Mucosa of descending colon (tissue), 3 donors: Measurements from ENCODE around the gene LCE3D. TPM values are rescaled to one million over a fixed set of nuclear protein-coding genes. Genes with fewer than 3 reads are reported as not detected.

Source experiments
- ATAC-seq: fragments of 200-7000 bp; cut with Tn5 transposase; one replicate; pipeline ENCODE4 v1.9.1; 2020; ENCODE audit warnings: mild to moderate bottlenecking, moderate library complexity
- DNase-seq, 3 donors: peaks; one replicate each; pipeline ENCODE4 v3.0.0-alpha.2; 2020
- H3K36me3 ChIP-seq: fragments of 200-600 bp; one replicate; pipeline ENCODE4 v1.8.0; 2021; ENCODE audit warnings: low read depth, mild to moderate bottlenecking
- H3K4me1 ChIP-seq: fragments of 200-600 bp; one replicate; pipeline ENCODE4 v1.8.0; 2021; ENCODE audit warnings: low read depth, mild to moderate bottlenecking
- H3K4me3 ChIP-seq: fragments of 200-600 bp; one replicate; pipeline ENCODE4 v1.8.0; 2021; ENCODE audit warnings: mild to moderate bottlenecking
- H3K9me3 ChIP-seq: fragments of 200-600 bp; one replicate; pipeline ENCODE4 v1.8.0; 2021; ENCODE audit warnings: mild to moderate bottlenecking
- CTCF ChIP-seq: fragments of 200-600 bp; IDR thresholded peaks from one replicate; pipeline ENCODE4 v1.8.0; 2022; ENCODE audit warnings: antibody characterized with exemption, mild to moderate bottlenecking
- intact Hi-C, 2 donors: fragments of 100-400 bp; cut with DNase I in 1 of 2; cut with micrococcal nuclease in 1 of 2; formaldehyde crosslinking; loops; one replicate each; pipeline versions ENCODE4 v1.11.0 to v1.11.1; 2022; cut with DNase I, micrococcal nuclease
- long read RNA-seq, 2 donors: library from polyadenylated mRNA; unstranded; transcript quantifications; one replicate each; pipeline ENCODE4 v2.0.0, GENCODE V29; 2019 to 2021
- total RNA-seq, 3 donors: library from RNA; stranded (reverse); fragmentation: NEBNext Ultra II Directional in 2 of 3; extraction: Animal tissue kit (Norgen Biotek cat#: 25700) in 2 of 3; gene quantifications; one replicate each; pipeline versions ENCODE4 v1.2.1 to v1.2.4, GENCODE V29; 2021 to 2023
- donor health status: DM: no; HTN: no; CAD: no; lungs with moderate emphysema.
- donor health status: DM: no; HTN: no; CAD: no.
- donor health status: DM: no; HTN: yes; CAD: no.

LCE3D gene
- not detected for total RNA-seq
- long read RNA-seq, donor 1 = 0 reads
- long read RNA-seq, donor 2 = 0 reads

- Histone ChIP-seq H3K4me1 (no peaks in the 10 kb centered on the region), H3K4me3 (no peak within 1 kb of the TSS), H3K9me3 (no peaks in the 10 kb centered on the region), H3K36me3 (no peaks in the 10 kb centered on the region)
- ATAC-seq (no peak), DNase-seq (no peak)
- intact Hi-C loops = no loop called here
- TF ChIP-seq CTCF = no peak
These were observed at the start of gene LCE3D for GRCh38 chr1:152580433-152580832. Gene LCE3D (minus strand): TSS chr1:152580516. CDS start chr1:152579936, 580 bp downstream.

GRCh38 chr1:152626744-152627143, 46.4 kb upstream of the LCE3D start:
- intact Hi-C loops = no loop called here
- H3K4me1 ChIP-seq = no peaks in the 10 kb centered on the region
- H3K4me3 ChIP-seq = no peak overlapping the region
- ATAC-seq (no peak), DNase-seq (no peak)
- TF ChIP-seq CTCF = no peak
- no peaks in the 10 kb centered on the region for H3K36me3 ChIP-seq
- H3K9me3 ChIP-seq = no peaks in the 10 kb centered on the region

- H3K9me3 ChIP-seq = peaks cover 12% of the 10 kb centered on the region
- no peak for TF ChIP-seq CTCF
- ATAC-seq = peak; percentile 35
- no peaks in the 10 kb centered on the region for H3K4me1 ChIP-seq
- DNase-seq = no peak
- H3K36me3 ChIP-seq = no peaks in the 10 kb centered on the region
- H3K4me3 ChIP-seq = no peak overlapping the region
- intact Hi-C loops = no loop called here
These were observed 43.0 kb upstream of the LCE3D start for GRCh38 chr1:152623203-152623844.

- Histone ChIP-seq H3K4me1 (no peaks in the 10 kb centered on the region), H3K4me3 (no peak within 1 kb of the TSS), H3K36me3 (no peaks in the 10 kb centered on the region), H3K9me3 (peaks cover 13% of the 10 kb centered on the region)
- TF ChIP-seq CTCF = no peak
- intact Hi-C loops = no loop called here
- DNase-seq = peak in 2 of 3 donors; percentile 2 to 46
- ATAC-seq = no peak
These were observed 42.5 kb upstream of the LCE3D start, which contains the start of gene LCE3A for GRCh38 chr1:152622803-152623202. Gene LCE3A (minus strand): TSS chr1:152623103. CDS start chr1:152623103, 0 bp downstream.

GRCh38 chr1:152621993-152622392, 41.7 kb upstream of the LCE3D start:
- Histone ChIP-seq H3K4me1 (no peaks in the 10 kb centered on the region), H3K9me3 (peaks cover 13% of the 10 kb centered on the region), H3K36me3 (no peaks in the 10 kb centered on the region), H3K4me3 (no peak overlapping the region)
- TF ChIP-seq CTCF = no peak
- DNase-seq (no peak), ATAC-seq (no peak)
- intact Hi-C loops = no loop called here
